Breast epithelium (tissue), 3 donors: ENCODE measurements around the gene LRRC4.

Source experiments
- CTCF ChIP-seq, 3 donors: fragments of 450-650 bp; IDR thresholded peaks; one replicate each; pipeline ENCODE4 v1.5.1; 2016 to 2017; ENCODE audit warnings: antibody characterized with exemption in 3 of 3, mild to moderate bottlenecking in 3 of 3, moderate library complexity in 3 of 3
- POLR2A ChIP-seq: fragments of 450-650 bp; IDR thresholded peaks from one replicate; pipeline ENCODE4 v1.6.1; 2016; ENCODE audit warnings: antibody characterized with exemption, mild to moderate bottlenecking, moderate library complexity
- POLR2AphosphoS5 ChIP-seq, 3 donors: sonication (generic); formaldehyde crosslinking; IDR thresholded peaks; one replicate each; pipeline ENCODE4 v1.6.1; 2017; ENCODE audit warnings: antibody characterized with exemption in 3 of 3

GRCh38 chr7:128006550-128007302 is 24.5 kb downstream of the LRRC4 start:
- no peak for TF ChIP-seq CTCF (IDR thresholded peaks at IDR 0.05)
- TF ChIP-seq POLR2A: no peak
- TF ChIP-seq POLR2AphosphoS5 (IDR thresholded peaks at IDR 0.05): no peak
